Astrocyte (in vitro differentiated cells and primary cell): ENCODE results near the gene SRSF3. TPM values are rescaled to one million over a fixed set of nuclear protein-coding genes. Genes with fewer than 3 reads are reported as not detected.

ENCODE experiments used
- DNase-seq: peaks from one replicate; pipeline ENCODE4 v3.0.0-alpha.2; 2010; ENCODE audit warnings: low read depth
- FAIRE-seq: peaks from 2 replicates; lab custom pipeline; 2011; peaks lifted over from hg19 to GRCh38; lab: Jason Lieb, UNC
- H2AFZ ChIP-seq: 2 replicates; pipeline ENCODE4 v1.6.0; 2012; ENCODE audit warnings: low read depth, low read length, inconsistent platforms
- H3K27ac ChIP-seq: 2 replicates; pipeline ENCODE4 v1.5.1; 2011; ENCODE audit warnings: low read depth, low read length, inconsistent platforms
- H3K27me3 ChIP-seq: 2 replicates; pipeline ENCODE4 v1.6.0; 2011; ENCODE audit warnings: low read length, inconsistent platforms; ENCODE audit not compliant: insufficient read depth
- H3K36me3 ChIP-seq: 2 replicates; pipeline ENCODE4 v1.5.1; 2011; ENCODE audit warnings: low read length, inconsistent platforms; ENCODE audit not compliant: insufficient read depth
- H3K4me1 ChIP-seq: 2 replicates; pipeline ENCODE4 v1.5.1; 2011; ENCODE audit warnings: low read length, inconsistent platforms; ENCODE audit not compliant: insufficient read depth
- H3K4me2 ChIP-seq: 2 replicates; pipeline ENCODE4 v1.6.0; 2012; ENCODE audit warnings: low read length, inconsistent platforms
- H3K4me3 ChIP-seq: 2 replicates; pipeline ENCODE4 v1.5.1; 2011; ENCODE audit warnings: low read depth, mild to moderate bottlenecking, low read length, inconsistent platforms; ENCODE audit not compliant: insufficient read depth
- H3K79me2 ChIP-seq: 2 replicates; pipeline ENCODE4 v1.6.0; 2012; ENCODE audit warnings: mild to moderate bottlenecking, low read length, inconsistent platforms; ENCODE audit not compliant: insufficient read depth
- H3K9ac ChIP-seq: 2 replicates; pipeline ENCODE4 v1.6.0; 2012; ENCODE audit warnings: mild to moderate bottlenecking, low read length, inconsistent platforms
- H3K9me3 ChIP-seq: 2 replicates; pipeline ENCODE4 v1.5.1; 2012; ENCODE audit warnings: low read depth, mild to moderate bottlenecking, low read length, inconsistent platforms; ENCODE audit not compliant: insufficient read depth
- H4K20me1 ChIP-seq: 2 replicates; pipeline ENCODE4 v1.6.0; 2012; ENCODE audit warnings: low read length, inconsistent platforms; ENCODE audit not compliant: insufficient read depth
- H3K27ac Mint-ChIP-seq: one replicate; pipeline ENCODE4 v1.8.0; 2021; ENCODE audit warnings: mild to moderate bottlenecking, mixed read lengths; ENCODE audit not compliant: unreplicated experiment
- H3K27me3 Mint-ChIP-seq: one replicate; pipeline ENCODE4 v1.8.0; 2021; ENCODE audit warnings: low read depth, mixed read lengths; ENCODE audit not compliant: unreplicated experiment
- H3K36me3 Mint-ChIP-seq: one replicate; pipeline ENCODE4 v1.8.0; 2021; ENCODE audit warnings: low read depth, mixed read lengths; ENCODE audit not compliant: unreplicated experiment
- H3K4me1 Mint-ChIP-seq: one replicate; pipeline ENCODE4 v1.8.0; 2021; ENCODE audit warnings: low read depth, mixed read lengths; ENCODE audit not compliant: unreplicated experiment
- H3K4me3 Mint-ChIP-seq: one replicate; pipeline ENCODE4 v1.8.0; 2021; ENCODE audit warnings: mild to moderate bottlenecking, moderate library complexity, mixed read lengths; ENCODE audit not compliant: unreplicated experiment
- H3K9me3 Mint-ChIP-seq: one replicate; pipeline ENCODE4 v1.8.0; 2021; ENCODE audit warnings: mild to moderate bottlenecking, mixed read lengths; ENCODE audit not compliant: unreplicated experiment
- CTCF ChIP-seq: IDR thresholded peaks from 2 replicates; pipeline ENCODE4 v1.5.1; 2011; ENCODE audit warnings: low read depth, mild to moderate bottlenecking, inconsistent platforms, low read length, moderate library complexity; ENCODE audit not compliant: insufficient read depth
- EZH2 ChIP-seq: IDR thresholded peaks from 2 replicates; pipeline ENCODE4 v1.6.1; 2012; ENCODE audit warnings: mild to moderate bottlenecking, low read length, inconsistent platforms; ENCODE audit not compliant: insufficient read depth
- total RNA-seq: library from RNA; stranded (reverse); gene quantifications from 2 replicates; pipeline ENCODE4 v1.2.1, GENCODE V29; 2021

The SRSF3 gene
- total RNA-seq, 1 donor from 2014 or later = 260 TPM

GRCh38 chr6:36649086-36649485, 54.9 kb downstream of the SRSF3 start:
- Histone ChIP-seq H3K79me2 (no peaks in the 10 kb centered on the region), H3K27me3 (peaks cover 6% of the 10 kb centered on the region), H3K9me3 (no peaks in the 10 kb centered on the region), H4K20me1 (no peaks in the 10 kb centered on the region), H3K4me1 (peaks cover 3% of the 10 kb centered on the region), H3K36me3 (no peaks in the 10 kb centered on the region), H3K4me2 (no peak overlapping the region), H3K4me3 (no peak overlapping the region), H3K9ac (no peak overlapping the region), H2AFZ (no peak overlapping the region), H3K27ac (no peak overlapping the region)
- Mint-ChIP-seq H3K9me3 (no peaks in the 10 kb centered on the region), H3K27me3 (peaks cover 12% of the 10 kb centered on the region), H3K27ac (no peak overlapping the region), H3K36me3 (no peaks in the 10 kb centered on the region), H3K4me1 (peaks cover 10% of the 10 kb centered on the region), H3K4me3 (no peak overlapping the region)
- TF ChIP-seq CTCF = no peak
- TF ChIP-seq EZH2 = no peak
- no peak for DNase-seq
- FAIRE-seq = no peak

- Histone ChIP-seq H3K9me3 (no peaks in the 10 kb centered on the region), H3K36me3 (no peaks in the 10 kb centered on the region), H3K4me3 (no peak overlapping the region), H4K20me1 (no peaks in the 10 kb centered on the region), H3K4me2 (no peak overlapping the region), H2AFZ (no peak overlapping the region), H3K9ac (no peak overlapping the region), H3K27me3 (peaks cover 6% of the 10 kb centered on the region), H3K4me1 (no peaks in the 10 kb centered on the region), H3K79me2 (no peaks in the 10 kb centered on the region), H3K27ac (no peak overlapping the region)
- Mint-ChIP-seq H3K27me3 (peaks cover 12% of the 10 kb centered on the region), H3K4me1 (peaks cover 11% of the 10 kb centered on the region), H3K9me3 (no peaks in the 10 kb centered on the region), H3K36me3 (no peaks in the 10 kb centered on the region), H3K27ac (no peak overlapping the region), H3K4me3 (no peak overlapping the region)
- TF ChIP-seq CTCF = no peak
- no peak for TF ChIP-seq EZH2
- DNase-seq (no peak), FAIRE-seq (no peak)
Measured at GRCh38 chr6:36649701-36650484, 55.7 kb downstream of the SRSF3 start.

GRCh38 chr6:36650848-36651478, 56.8 kb downstream of the SRSF3 start:
- H3K27ac ChIP-seq = no peak overlapping the region
- H3K4me1 Mint-ChIP-seq = peaks cover 17% of the 10 kb centered on the region
- H3K4me3 Mint-ChIP-seq = no peak overlapping the region
- no peaks in the 10 kb centered on the region for H3K9me3 Mint-ChIP-seq
- peaks cover 6% of the 10 kb centered on the region for H3K27me3 ChIP-seq
- no peak overlapping the region for H3K4me2 ChIP-seq
- peaks cover 13% of the 10 kb centered on the region for H3K27me3 Mint-ChIP-seq
- H3K36me3 Mint-ChIP-seq = no peaks in the 10 kb centered on the region
- H2AFZ ChIP-seq = no peak overlapping the region
- H3K9ac ChIP-seq = no peak overlapping the region
- no peaks in the 10 kb centered on the region for H4K20me1 ChIP-seq
- H3K36me3 ChIP-seq = no peaks in the 10 kb centered on the region
- TF ChIP-seq EZH2 (no peak), CTCF (no peak)
- DNase-seq = no peak
- H3K27ac Mint-ChIP-seq = no peak overlapping the region
- no peak for FAIRE-seq
- H3K9me3 ChIP-seq = no peaks in the 10 kb centered on the region
- no peaks in the 10 kb centered on the region for H3K4me1 ChIP-seq
- no peak overlapping the region for H3K4me3 ChIP-seq
- H3K79me2 ChIP-seq = no peaks in the 10 kb centered on the region
